Measurements from ENCODE around the gene DPM2. TPM values are rescaled to one million over a fixed set of nuclear protein-coding genes. Genes with fewer than 3 reads are reported as not detected.

DPM2 gene
- total RNA-seq, 1 experiment from 2014 or later = 23.3 TPM

- Histone ChIP-seq H3K27me3 (no peaks in the 10 kb centered on the region), H3K4me3 (no peak overlapping the region), H3K9me3 (no peaks in the 10 kb centered on the region), H3K36me3 (peaks cover 29% of the 10 kb centered on the region)
- no peak for DNase-seq
Measured at GRCh38 chr9:127934248-127934647, 3.4 kb downstream of the DPM2 start.

- Histone ChIP-seq H3K27me3 (no peaks in the 10 kb centered on the region), H3K36me3 (peaks cover 24% of the 10 kb centered on the region), H3K4me3 (peak overlapping the region; percentile 48), H3K9me3 (no peaks in the 10 kb centered on the region)
- DNase-seq = peak; percentile 52
Measured at GRCh38 chr9:127931092-127931881, 6.4 kb downstream of the DPM2 start.

- peak within 1 kb of the TSS; percentile 48 for H3K4me3 ChIP-seq
- no peaks in the 10 kb centered on the region for H3K27me3 ChIP-seq
- H3K9me3 ChIP-seq = no peaks in the 10 kb centered on the region
- peaks cover 19% of the 10 kb centered on the region for H3K36me3 ChIP-seq
- peak; percentile 89 for DNase-seq
Measured at GRCh38 chr9:127930231-127931091, 7.2 kb downstream of the DPM2 start, which contains the start of gene PIP5KL1. PIP5KL1 (minus strand) TSS chr9:127930777; CDS start chr9:127930752, 25 bp downstream.

- Histone ChIP-seq H3K4me3 (no peak overlapping the region), H3K9me3 (no peaks in the 10 kb centered on the region), H3K27me3 (no peaks in the 10 kb centered on the region), H3K36me3 (peaks cover 12% of the 10 kb centered on the region)
- no peak for DNase-seq
Measured at GRCh38 chr9:127929625-127929979, 8.1 kb downstream of the DPM2 start.

- Histone ChIP-seq H3K9me3 (no peaks in the 10 kb centered on the region), H3K36me3 (peaks cover 8% of the 10 kb centered on the region), H3K27me3 (no peaks in the 10 kb centered on the region), H3K4me3 (no peak overlapping the region)
- DNase-seq = no peak
Measured at GRCh38 chr9:127928676-127929624, 8.7 kb downstream of the DPM2 start.

- H3K36me3 ChIP-seq = peaks cover 4% of the 10 kb centered on the region
- H3K27me3 ChIP-seq = no peaks in the 10 kb centered on the region
- no peak overlapping the region for H3K4me3 ChIP-seq
- DNase-seq = no peak
- H3K9me3 ChIP-seq = no peaks in the 10 kb centered on the region
Measured at GRCh38 chr9:127927988-127928675, 9.5 kb downstream of the DPM2 start.

- H3K4me3 ChIP-seq = no peak overlapping the region
- H3K27me3 ChIP-seq = no peaks in the 10 kb centered on the region
- H3K36me3 ChIP-seq = no peaks in the 10 kb centered on the region
- H3K9me3 ChIP-seq = no peaks in the 10 kb centered on the region
- DNase-seq = no peak
Measured at GRCh38 chr9:127927201-127927987, 10.3 kb downstream of the DPM2 start.

- H3K9me3 ChIP-seq = no peaks in the 10 kb centered on the region
- no peaks in the 10 kb centered on the region for H3K27me3 ChIP-seq
- H3K36me3 ChIP-seq = no peaks in the 10 kb centered on the region
- H3K4me3 ChIP-seq = no peak overlapping the region
- no peak for DNase-seq
Measured at GRCh38 chr9:127926906-127927200, 10.8 kb downstream of the DPM2 start.

GRCh38 chr9:127925959-127926905 is 11.4 kb downstream of the DPM2 start:
- H3K4me3 ChIP-seq = no peak overlapping the region
- H3K36me3 ChIP-seq = no peaks in the 10 kb centered on the region
- DNase-seq = no peak
- H3K27me3 ChIP-seq = no peaks in the 10 kb centered on the region
- no peaks in the 10 kb centered on the region for H3K9me3 ChIP-seq

GRCh38 chr9:127924736-127925444 is 12.8 kb downstream of the DPM2 start:
- Histone ChIP-seq H3K27me3 (no peaks in the 10 kb centered on the region), H3K36me3 (no peaks in the 10 kb centered on the region), H3K4me3 (no peak overlapping the region), H3K9me3 (no peaks in the 10 kb centered on the region)
- DNase-seq = no peak

GRCh38 chr9:127923771-127924170 is 13.9 kb downstream of the DPM2 start:
- Histone ChIP-seq H3K9me3 (no peaks in the 10 kb centered on the region), H3K36me3 (no peaks in the 10 kb centered on the region), H3K4me3 (no peak overlapping the region), H3K27me3 (no peaks in the 10 kb centered on the region)
- peak; percentile 95 for DNase-seq

- Histone ChIP-seq H3K36me3 (no peaks in the 10 kb centered on the region), H3K27me3 (no peaks in the 10 kb centered on the region), H3K9me3 (no peaks in the 10 kb centered on the region)
Measured at GRCh38 chr9:127923046-127923445, 14.6 kb downstream of the DPM2 start.

GRCh38 chr9:127921557-127922120 is 16.0 kb downstream of the DPM2 start:
- H3K36me3 ChIP-seq = no peaks in the 10 kb centered on the region
- H3K4me3 ChIP-seq = no peak overlapping the region
- H3K27me3 ChIP-seq = no peaks in the 10 kb centered on the region
- DNase-seq = peak; percentile 54
- no peaks in the 10 kb centered on the region for H3K9me3 ChIP-seq

More at GRCh38 chr9:127923046-127923445, 14.6 kb downstream of the DPM2 start:
- H3K4me3 ChIP-seq = no peak overlapping the region
- DNase-seq = no peak

- Histone ChIP-seq H3K27me3 (no peaks in the 10 kb centered on the region), H3K36me3 (no peaks in the 10 kb centered on the region), H3K4me3 (no peak overlapping the region), H3K9me3 (no peaks in the 10 kb centered on the region)
- DNase-seq = no peak
Measured at GRCh38 chr9:127920794-127921193, 16.9 kb downstream of the DPM2 start.

All from MG63 (cell line).